Measurements from ENCODE around the gene COBLL1.

The COBLL1 gene

GRCh38 chr2:164881524-164881923, 39.9 kb upstream of the COBLL1 start:
- Histone ChIP-seq H3K4me3 (ENCODE audit: low read depth, low read length) (no peak overlapping the region), H3K36me3 (no peaks in the 10 kb centered on the region), H3K4me1 (no peaks in the 10 kb centered on the region), H3K27me3 (no peaks in the 10 kb centered on the region), H3K9me3 (no peaks in the 10 kb centered on the region)
- no peak for TF ChIP-seq CTCF (IDR thresholded peaks at IDR 0.05; ENCODE audit: low read depth, low read length)
- DNase-seq = no peak

GRCh38 chr2:164879901-164880535, 38.4 kb upstream of the COBLL1 start:
- no peak overlapping the region for H3K4me3 ChIP-seq (ENCODE audit: low read depth, low read length)
- no peak for TF ChIP-seq CTCF (IDR thresholded peaks at IDR 0.05; ENCODE audit: low read depth, low read length)
- no peaks in the 10 kb centered on the region for H3K4me1 ChIP-seq
- no peaks in the 10 kb centered on the region for H3K36me3 ChIP-seq
- H3K9me3 ChIP-seq = no peaks in the 10 kb centered on the region
- DNase-seq = no peak
- H3K27me3 ChIP-seq = no peaks in the 10 kb centered on the region

GRCh38 chr2:164877927-164878326, 36.3 kb upstream of the COBLL1 start:
- H3K27me3 ChIP-seq = no peaks in the 10 kb centered on the region
- H3K9me3 ChIP-seq = no peaks in the 10 kb centered on the region
- TF ChIP-seq CTCF (IDR thresholded peaks at IDR 0.05; ENCODE audit: low read depth, low read length) = no peak
- no peaks in the 10 kb centered on the region for H3K4me1 ChIP-seq
- no peak for DNase-seq
- H3K4me3 ChIP-seq (ENCODE audit: low read depth, low read length) = no peak overlapping the region
- H3K36me3 ChIP-seq = no peaks in the 10 kb centered on the region

GRCh38 chr2:164877169-164877568, 35.5 kb upstream of the COBLL1 start:
- no peak overlapping the region for H3K4me3 ChIP-seq (ENCODE audit: low read depth, low read length)
- H3K36me3 ChIP-seq = no peaks in the 10 kb centered on the region
- H3K9me3 ChIP-seq = no peaks in the 10 kb centered on the region
- no peaks in the 10 kb centered on the region for H3K4me1 ChIP-seq
- no peaks in the 10 kb centered on the region for H3K27me3 ChIP-seq
- DNase-seq = no peak
- TF ChIP-seq CTCF (IDR thresholded peaks at IDR 0.05; ENCODE audit: low read depth, low read length) = no peak

GRCh38 chr2:164875334-164876205, 33.9 kb upstream of the COBLL1 start:
- Histone ChIP-seq H3K4me3 (ENCODE audit: low read depth, low read length) (no peak overlapping the region), H3K4me1 (no peaks in the 10 kb centered on the region), H3K9me3 (no peaks in the 10 kb centered on the region), H3K36me3 (no peaks in the 10 kb centered on the region), H3K27me3 (no peaks in the 10 kb centered on the region)
- no peak for DNase-seq
- TF ChIP-seq CTCF (IDR thresholded peaks at IDR 0.05; ENCODE audit: low read depth, low read length) = no peak
